Tongue (tissue), 2 donors: ENCODE measurements around the gene RPS14. TPM values are rescaled to one million over a fixed set of nuclear protein-coding genes. Genes with fewer than 3 reads are reported as not detected.
"Not testable (repeated sequence)": the region's sequence is repeated elsewhere in the genome, so short reads cannot be mapped to it uniquely, and the experiment has no call there.

ENCODE experiments used
- DNase-seq: peaks from one replicate; pipeline ENCODE4 v3.0.0-alpha.2; 2015
- total RNA-seq: library from RNA; depleted of rRNA; stranded (reverse); fragments of >200 nt; gene quantifications from one replicate; pipeline ENCODE4 v1.2.3, GENCODE V29; 2014

The RPS14 gene
- total RNA-seq, 1 donor from 2014 or later: 2,580 TPM

- DNase-seq: no peak
These were observed 29.9 kb upstream of the RPS14 start for GRCh38 chr5:150479416-150479815.

- DNase-seq: not testable (repeated sequence)
These were observed 27.0 kb upstream of the RPS14 start for GRCh38 chr5:150476568-150476967.

GRCh38 chr5:150473673-150474358 is 24.3 kb upstream of the RPS14 start:
- DNase-seq: no peak

GRCh38 chr5:150469718-150470469 is 20.4 kb upstream of the RPS14 start:
- DNase-seq: no peak

GRCh38 chr5:150468206-150468605 is 18.7 kb upstream of the RPS14 start:
- no peak for DNase-seq

GRCh38 chr5:150465927-150466326 is 16.4 kb upstream of the RPS14 start:
- no peak for DNase-seq

- DNase-seq: peak; percentile 64
These were observed 15.0 kb upstream of the RPS14 start for GRCh38 chr5:150464554-150465012.

GRCh38 chr5:150461231-150461630 is 11.7 kb upstream of the RPS14 start:
- DNase-seq: no peak

- no peak for DNase-seq
These were observed 11.2 kb upstream of the RPS14 start for GRCh38 chr5:150460781-150461180.

GRCh38 chr5:150458802-150459557 is 9.4 kb upstream of the RPS14 start:
- peak; percentile 85 for DNase-seq

- DNase-seq: no peak
These were observed 8.2 kb upstream of the RPS14 start for GRCh38 chr5:150457562-150458240.

- DNase-seq: no peak
These were observed 7.6 kb upstream of the RPS14 start for GRCh38 chr5:150457121-150457520.

GRCh38 chr5:150454492-150455229 is 5.1 kb upstream of the RPS14 start:
- no peak for DNase-seq

GRCh38 chr5:150454027-150454426 is 4.5 kb upstream of the RPS14 start:
- DNase-seq: not testable (repeated sequence)

- no peak for DNase-seq
These were observed 3.4 kb upstream of the RPS14 start for GRCh38 chr5:150452914-150453313.

- DNase-seq: no peak
These were observed 2.1 kb upstream of the RPS14 start for GRCh38 chr5:150451594-150451993.

- peak; percentile 47 for DNase-seq
These were observed 505 bp downstream of the RPS14 start for GRCh38 chr5:150448952-150449516.

GRCh38 chr5:150448334-150448733 is 1.2 kb downstream of the RPS14 start:
- no peak for DNase-seq

GRCh38 chr5:150447188-150447587 is 2.4 kb downstream of the RPS14 start:
- no peak for DNase-seq

GRCh38 chr5:150446583-150446982 is 3.0 kb downstream of the RPS14 start:
- DNase-seq: no peak

GRCh38 chr5:150446088-150446487 is 3.5 kb downstream of the RPS14 start:
- no peak for DNase-seq
